22Rv1 (cell line): Measurements from ENCODE around the gene PDE3B.

Source experiments
- H3K27ac ChIP-seq: fragments of 450-650 bp; 2 replicates; pipeline ENCODE4 v1.5.1; 2017
- CTCF ChIP-seq: fragments of 450-650 bp; IDR thresholded peaks from 2 replicates; pipeline ENCODE4 v1.5.1; 2017; ENCODE audit warnings: mild to moderate bottlenecking
- ZFX ChIP-seq: fragments of 450-650 bp; IDR thresholded peaks from 2 replicates; pipeline ENCODE4 v1.6.1; 2017; ENCODE audit warnings: antibody characterized with exemption, borderline replicate concordance

Gene PDE3B

GRCh38 chr11:14905104-14906033 is 261.8 kb downstream of the PDE3B start:
- TF ChIP-seq ZFX (no peak), CTCF (peak; percentile 32; the same call in 1 of the 2 replicates)
- no peak overlapping the region for H3K27ac ChIP-seq

DNA sequence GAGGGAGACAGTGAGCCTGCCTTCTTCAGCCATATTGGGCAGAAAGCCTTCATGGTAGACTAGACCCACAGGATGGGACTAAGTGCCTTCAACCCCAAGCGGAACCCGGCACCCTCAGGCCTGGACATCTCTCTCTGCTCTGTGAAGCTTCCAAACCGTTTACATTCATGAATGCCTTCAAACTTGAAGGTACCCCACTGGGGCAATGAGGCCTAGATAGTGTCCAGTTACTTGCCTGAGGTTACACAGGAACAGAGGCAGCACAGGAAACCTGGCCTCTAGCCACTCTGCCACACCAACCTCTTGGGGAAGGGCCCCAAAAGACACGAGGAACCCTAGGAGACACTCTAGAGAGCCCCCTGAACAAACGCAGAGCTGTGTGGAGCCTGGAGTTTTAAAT is 263.0 kb downstream of the PDE3B start:
- no peak for TF ChIP-seq CTCF
- no peak for TF ChIP-seq ZFX
- H3K27ac ChIP-seq: no peak overlapping the region

GRCh38 chr11:14906993-14907392 is 263.4 kb downstream of the PDE3B start:
- TF ChIP-seq CTCF (no peak), ZFX (no peak)
- no peak overlapping the region for H3K27ac ChIP-seq

- TF ChIP-seq ZFX: no peak
- TF ChIP-seq CTCF: peak; percentile 88
- no peak overlapping the region for H3K27ac ChIP-seq
Observed at GRCh38 chr11:14907411-14908213, 264.0 kb downstream of the PDE3B start.

DNA sequence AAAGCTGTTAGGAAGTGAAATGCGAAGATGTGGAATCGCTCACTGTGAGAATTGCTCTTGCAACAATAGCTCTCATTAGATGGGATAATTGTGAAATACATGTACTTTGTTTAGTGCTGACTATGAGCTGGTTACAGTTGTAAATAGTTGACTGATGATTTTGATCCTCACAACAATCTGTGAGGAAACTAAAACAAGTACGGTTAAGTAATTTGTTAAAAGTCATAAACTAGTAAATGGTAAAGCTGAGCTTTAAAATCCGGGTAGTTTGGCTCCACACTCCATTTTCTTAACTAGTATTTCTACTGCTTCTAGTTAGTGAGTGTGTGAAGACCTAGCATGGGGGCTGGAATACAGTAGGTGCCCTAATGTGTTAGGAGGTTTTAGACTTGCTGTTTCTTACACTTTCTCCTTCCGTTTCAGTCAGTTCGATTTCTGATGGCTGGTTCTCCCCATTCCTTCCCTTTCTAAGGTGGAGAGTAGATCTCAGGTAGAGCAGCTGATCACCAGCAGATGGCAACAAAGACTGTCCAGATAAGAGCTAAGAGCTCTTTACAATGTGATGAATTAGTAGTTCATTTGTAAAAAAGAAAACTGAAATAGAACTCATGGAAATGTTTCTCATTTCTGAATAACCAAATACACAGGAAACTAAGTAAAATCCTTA is 264.7 kb downstream of the PDE3B start:
- TF ChIP-seq CTCF (peak; percentile 75), ZFX (no peak)
- no peak overlapping the region for H3K27ac ChIP-seq

- no peak overlapping the region for H3K27ac ChIP-seq
- TF ChIP-seq CTCF (no peak), ZFX (no peak)
Observed at GRCh38 chr11:14914536-14914935, 270.9 kb downstream of the PDE3B start.
